NCI-H2196 treated with DMSO at 0.1 percent for 48 hours (cell line): ENCODE measurements around the gene HES3.

Experiments
- DNase-seq: peaks from one replicate; lab custom pipeline; 2025; ENCODE audit not compliant: unreplicated experiment; lab: John Stamatoyannopoulos, UW

The HES3 gene

GRCh38 chr1:6245086-6245868, 1.3 kb downstream of the HES3 start:
- DNase-seq = peak; percentile 78

GRCh38 chr1:6245869-6246496, 2.0 kb downstream of the HES3 start:
- peak; percentile 83 for DNase-seq

- peak; percentile 90 for DNase-seq
These were observed 2.8 kb downstream of the HES3 start for GRCh38 chr1:6246497-6247467.

- DNase-seq = no peak
These were observed 3.7 kb downstream of the HES3 start for GRCh38 chr1:6247651-6248050.

GRCh38 chr1:6248161-6248776, 4.3 kb downstream of the HES3 start:
- no peak for DNase-seq

GRCh38 chr1:6248932-6249738, 5.2 kb downstream of the HES3 start:
- DNase-seq = no peak

GRCh38 chr1:6249739-6250689, 6.0 kb downstream of the HES3 start:
- DNase-seq = no peak

- no peak for DNase-seq
These were observed 7.3 kb downstream of the HES3 start for GRCh38 chr1:6251233-6251632.

- no peak for DNase-seq
These were observed 7.8 kb downstream of the HES3 start for GRCh38 chr1:6251681-6252373.

GRCh38 chr1:6252374-6252710, 8.4 kb downstream of the HES3 start:
- DNase-seq = no peak

- no peak for DNase-seq
These were observed 9.4 kb downstream of the HES3 start for GRCh38 chr1:6253380-6253779.

GRCh38 chr1:6254691-6255090, 10.7 kb downstream of the HES3 start:
- no peak for DNase-seq

- no peak for DNase-seq
These were observed 12.7 kb downstream of the HES3 start for GRCh38 chr1:6256645-6257044.

- DNase-seq = no peak
These were observed 13.6 kb downstream of the HES3 start for GRCh38 chr1:6257541-6258069.

GRCh38 chr1:6258675-6259074, 14.7 kb downstream of the HES3 start:
- no peak for DNase-seq

GRCh38 chr1:6259491-6260362, 15.7 kb downstream of the HES3 start:
- DNase-seq = peak; percentile 41

- no peak for DNase-seq
These were observed 16.5 kb downstream of the HES3 start for GRCh38 chr1:6260433-6260934.
